ENCODE measurements around the gene LRRC2.

DNA sequence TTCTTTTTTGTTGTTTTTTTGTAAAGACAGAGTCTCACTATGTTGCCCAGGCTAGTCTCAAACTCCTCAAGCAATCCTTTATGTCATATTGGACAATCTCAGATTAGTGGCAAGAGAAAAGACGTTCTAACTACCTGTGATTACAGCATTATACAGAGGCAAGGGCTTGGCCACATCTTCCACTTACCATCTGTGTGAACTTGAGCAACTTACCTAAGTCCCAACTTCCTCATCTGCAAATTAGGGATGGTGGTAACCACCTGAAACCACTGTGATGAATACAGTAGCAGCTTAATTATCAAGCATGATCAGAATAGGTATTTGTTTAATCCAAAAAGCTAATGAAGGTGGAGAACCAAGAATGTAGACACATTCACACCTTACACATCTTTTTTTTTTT, 16.1 kb downstream of the LRRC2 start:
- TF ChIP-seq CTCF (conservative IDR thresholded peaks at IDR 0.05; ENCODE audit: low read depth, low read length) (no peak), EZH2phosphoT487 (IDR thresholded peaks at IDR 0.05; ENCODE audit: borderline replicate concordance, low read length) (no peak), EZH2 (IDR thresholded peaks at IDR 0.05; ENCODE audit: low read length, unreplicated experiment) (no peak)

Data from PC-3 (cell line).